K562 (cell line): ENCODE results near the gene BEST2. TPM values are rescaled to one million over a fixed set of nuclear protein-coding genes. Genes with fewer than 3 reads are reported as not detected.

Experiments used
- ATF7 ChIP-seq: fragments of 450-650 bp; IDR thresholded peaks from 2 replicates; pipeline ENCODE4 v1.7.1; 2014; ENCODE audit warnings: mild to moderate bottlenecking, moderate library complexity
- CBFA2T2 ChIP-seq: fragments of 450-650 bp; conservative IDR thresholded peaks from 2 replicates; pipeline ENCODE4 v1.6.1; 2017; ENCODE audit warnings: mild to moderate bottlenecking
- FOXP4 ChIP-seq: sonication (generic); formaldehyde crosslinking; IDR thresholded peaks from 2 replicates; pipeline ENCODE4 v1.8.0; 2022; ENCODE audit warnings: mild to moderate bottlenecking, missing genetic modification reagents, borderline replicate concordance
- MCM5 ChIP-seq: fragments of 450-650 bp; IDR thresholded peaks from 2 replicates; pipeline ENCODE4 v1.6.1; 2016; ENCODE audit warnings: low read depth
- RBM15 ChIP-seq: fragments of 200-400 bp; formaldehyde crosslinking; IDR thresholded peaks from 2 replicates; pipeline ENCODE4 v1.6.1; 2018; ENCODE audit warnings: mild to moderate bottlenecking, low read length, moderate library complexity; ENCODE audit not compliant: insufficient read depth
- SP2 ChIP-seq: IDR thresholded peaks from 2 replicates; pipeline ENCODE4 v1.6.1; 2011; ENCODE audit warnings: mild to moderate bottlenecking, low read depth, low read length, moderate library complexity; ENCODE audit not compliant: poor library complexity, severe bottlenecking; ENCODE audit errors: extremely low read depth
- TFE3 ChIP-seq: fragments of 450-650 bp; formaldehyde crosslinking; IDR thresholded peaks from 2 replicates; pipeline ENCODE4 v1.4.0; 2020; ENCODE audit warnings: mild to moderate bottlenecking, mixed read lengths
- ZBTB40 ChIP-seq, 2 experiments: fragments of 450-650 bp in 1 of 2; sonication (generic) in 1 of 2; formaldehyde crosslinking in 1 of 2; IDR thresholded peaks; 2 replicates each; pipeline versions ENCODE4 v1.7.1 to v1.9.0; 2016 to 2022; ENCODE audit warnings: inconsistent platforms in 1 of 2, mild to moderate bottlenecking in 1 of 2, missing genetic modification reagents in 1 of 2
- polyA plus RNA-seq, 8 experiments: library from polyadenylated mRNA; depleted of rRNA in 4 of 8; stranded (reverse) in 5 of 8; unstranded in 3 of 8; fragments of >200 nt; fragmentation: Nextera tagmentation in 2 of 8; fragmentation: Illumina TruSeq in 1 of 8; extraction: Ambion mirVana in 2 of 8; extraction: Trizol in 1 of 8; gene quantifications; 2 replicates each; pipeline versions ENCODE4 v1.2.1 to v1.2.3, GENCODE V29; 2011 to 2014; ENCODE audit warnings: inconsistent platforms in 1 of 8, missing spikeins in 1 of 8
- total RNA-seq, 7 experiments: library from RNA; depleted of rRNA in 6 of 7; stranded (reverse); fragments of >200 nt in 6 of 7; fragmentation: Illumina TruSeq in 2 of 7; extraction: Trizol in 2 of 7; gene quantifications; 2 replicates each; pipeline versions ENCODE4 v1.2.1 to v1.2.3, GENCODE V29; 2011 to 2021; ENCODE audit warnings: low replicate concordance in 1 of 7
- TF ChIP-seq, protein P1 (sequence below), 3 experiments: fragments of 200-800 bp in 1 of 3; fragments of 250-450 bp in 1 of 3; fragments of 450-650 bp in 1 of 3; sonication (Bioruptor Pico) in 1 of 3; sonication (Bioruptor generic) in 1 of 3; formaldehyde crosslinking in 1 of 3; IDR thresholded peaks; 2 replicates each; pipeline versions ENCODE4 v1.6.1 to v1.8.0; 2016 to 2022; ENCODE audit warnings: mild to moderate bottlenecking in 2 of 3, missing genetic modification characterization in 2 of 3, missing compliant biosample characterization in 1 of 3, moderate library complexity in 1 of 3

BEST2 gene
- total and polyA plus RNA-seq, 9 of the 15 experiments (the other 6 are each of a cell fraction or from before 2014, with no cell fraction given), result not detected

- TF ChIP-seq, protein P1, sequence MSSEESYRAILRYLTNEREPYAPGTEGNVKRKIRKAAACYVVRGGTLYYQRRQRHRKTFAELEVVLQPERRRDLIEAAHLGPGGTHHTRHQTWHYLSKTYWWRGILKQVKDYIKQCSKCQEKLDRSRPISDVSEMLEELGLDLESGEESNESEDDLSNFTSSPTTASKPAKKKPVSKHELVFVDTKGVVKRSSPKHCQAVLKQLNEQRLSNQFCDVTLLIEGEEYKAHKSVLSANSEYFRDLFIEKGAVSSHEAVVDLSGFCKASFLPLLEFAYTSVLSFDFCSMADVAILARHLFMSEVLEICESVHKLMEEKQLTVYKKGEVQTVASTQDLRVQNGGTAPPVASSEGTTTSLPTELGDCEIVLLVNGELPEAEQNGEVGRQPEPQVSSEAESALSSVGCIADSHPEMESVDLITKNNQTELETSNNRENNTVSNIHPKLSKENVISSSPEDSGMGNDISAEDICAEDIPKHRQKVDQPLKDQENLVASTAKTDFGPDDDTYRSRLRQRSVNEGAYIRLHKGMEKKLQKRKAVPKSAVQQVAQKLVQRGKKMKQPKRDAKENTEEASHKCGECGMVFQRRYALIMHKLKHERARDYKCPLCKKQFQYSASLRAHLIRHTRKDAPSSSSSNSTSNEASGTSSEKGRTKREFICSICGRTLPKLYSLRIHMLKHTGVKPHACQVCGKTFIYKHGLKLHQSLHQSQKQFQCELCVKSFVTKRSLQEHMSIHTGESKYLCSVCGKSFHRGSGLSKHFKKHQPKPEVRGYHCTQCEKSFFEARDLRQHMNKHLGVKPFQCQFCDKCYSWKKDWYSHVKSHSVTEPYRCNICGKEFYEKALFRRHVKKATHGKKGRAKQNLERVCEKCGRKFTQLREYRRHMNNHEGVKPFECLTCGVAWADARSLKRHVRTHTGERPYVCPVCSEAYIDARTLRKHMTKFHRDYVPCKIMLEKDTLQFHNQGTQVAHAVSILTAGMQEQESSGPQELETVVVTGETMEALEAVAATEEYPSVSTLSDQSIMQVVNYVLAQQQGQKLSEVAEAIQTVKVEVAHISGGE (CRISPR knock-in tag; IDR thresholded peaks at IDR 0.05), result no peak
- TF ChIP-seq RBM15 (no peak), CBFA2T2 (no peak), TFE3 (CRISPR knock-in tag) (peak; percentile 56), SP2 (no peak), FOXP4 (CRISPR knock-in tag) (no peak), MCM5 (no peak), ATF7 (no peak), ZBTB40 (IDR thresholded peaks at IDR 0.05) (no peak), ZBTB40 (CRISPR knock-in tag; IDR thresholded peaks at IDR 0.05) (no peak)
These were observed 4.7 kb downstream of the BEST2 start (continued) for GRCh38 chr19:12756150-12756883.
